Epithelial cell of esophagus (primary cell): ENCODE results near the gene CORIN.

Experiments used
- DNase-seq: peaks from one replicate; pipeline ENCODE4 v3.0.0; 2010; ENCODE audit warnings: low read depth
- H3K4me3 ChIP-seq: 2 replicates; pipeline ENCODE4 v1.5.1; 2011; ENCODE audit warnings: mild to moderate bottlenecking, low read length, control low read depth
- TF ChIP-seq, protein P1 (sequence below): IDR thresholded peaks from 2 replicates; pipeline ENCODE4 v1.5.1; 2011; ENCODE audit warnings: low read depth, mild to moderate bottlenecking, low read length, control low read depth, inconsistent platforms; ENCODE audit not compliant: insufficient read depth; ENCODE audit errors: missing control alignments

CORIN gene

GRCh38 chr4:47836641-47837093, 1.2 kb downstream of the CORIN start:
- TF ChIP-seq, protein P1, sequence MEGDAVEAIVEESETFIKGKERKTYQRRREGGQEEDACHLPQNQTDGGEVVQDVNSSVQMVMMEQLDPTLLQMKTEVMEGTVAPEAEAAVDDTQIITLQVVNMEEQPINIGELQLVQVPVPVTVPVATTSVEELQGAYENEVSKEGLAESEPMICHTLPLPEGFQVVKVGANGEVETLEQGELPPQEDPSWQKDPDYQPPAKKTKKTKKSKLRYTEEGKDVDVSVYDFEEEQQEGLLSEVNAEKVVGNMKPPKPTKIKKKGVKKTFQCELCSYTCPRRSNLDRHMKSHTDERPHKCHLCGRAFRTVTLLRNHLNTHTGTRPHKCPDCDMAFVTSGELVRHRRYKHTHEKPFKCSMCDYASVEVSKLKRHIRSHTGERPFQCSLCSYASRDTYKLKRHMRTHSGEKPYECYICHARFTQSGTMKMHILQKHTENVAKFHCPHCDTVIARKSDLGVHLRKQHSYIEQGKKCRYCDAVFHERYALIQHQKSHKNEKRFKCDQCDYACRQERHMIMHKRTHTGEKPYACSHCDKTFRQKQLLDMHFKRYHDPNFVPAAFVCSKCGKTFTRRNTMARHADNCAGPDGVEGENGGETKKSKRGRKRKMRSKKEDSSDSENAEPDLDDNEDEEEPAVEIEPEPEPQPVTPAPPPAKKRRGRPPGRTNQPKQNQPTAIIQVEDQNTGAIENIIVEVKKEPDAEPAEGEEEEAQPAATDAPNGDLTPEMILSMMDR, result peak; percentile 78
- H3K4me3 ChIP-seq, result peak overlapping the region; percentile 58
- peak; percentile 83 for DNase-seq

GRCh38 chr4:47835494-47835893, 2.4 kb downstream of the CORIN start:
- no peak for DNase-seq
- TF ChIP-seq, protein P1, result no peak
- no peak overlapping the region for H3K4me3 ChIP-seq

GRCh38 chr4:47831026-47831679, 6.7 kb downstream of the CORIN start:
- peak; percentile 44 for DNase-seq
- TF ChIP-seq, protein P1, result no peak
- no peak overlapping the region for H3K4me3 ChIP-seq

DNA sequence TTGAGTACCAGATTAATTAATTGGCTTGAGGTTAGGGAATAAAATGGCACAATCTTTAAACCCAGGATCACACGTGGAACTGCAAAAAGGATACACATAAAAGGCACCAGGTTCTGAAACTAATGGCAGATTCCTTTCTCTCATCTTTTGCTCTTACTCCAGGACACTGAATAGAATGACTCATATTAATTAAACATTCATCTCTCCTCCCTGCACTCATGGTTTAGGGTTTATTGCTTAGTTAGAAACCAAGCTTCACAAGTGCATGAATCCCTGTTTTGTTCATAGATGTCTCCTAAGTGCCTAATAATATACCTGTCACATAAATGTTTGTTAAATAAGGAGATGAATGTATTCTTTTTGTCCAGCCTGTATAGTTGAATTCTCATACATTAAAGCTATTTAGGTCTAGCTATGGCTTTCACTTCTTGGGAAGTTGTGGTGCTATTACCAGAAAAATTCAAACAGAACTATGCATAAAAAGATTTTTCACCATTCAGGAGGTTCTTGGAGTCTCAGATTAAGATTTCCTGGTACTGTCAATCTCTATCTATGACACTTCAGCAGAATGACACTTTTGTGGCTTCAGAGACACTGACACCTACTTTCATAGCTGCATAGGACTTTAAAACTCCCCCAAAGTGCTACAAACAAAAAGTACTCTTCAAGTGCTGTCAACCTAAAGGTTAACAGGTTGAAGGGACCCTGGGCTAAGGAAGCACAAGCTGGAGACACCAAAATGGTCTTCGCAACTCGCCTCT, 7.4 kb downstream of the CORIN start:
- no peak overlapping the region for H3K4me3 ChIP-seq
- TF ChIP-seq, protein P1, result no peak
- no peak for DNase-seq

- TF ChIP-seq, protein P1, result no peak
Measured at GRCh38 chr4:47829438-47829837, 8.4 kb downstream of the CORIN start.

GRCh38 chr4:47827343-47828047, 10.4 kb downstream of the CORIN start:
- DNase-seq, result no peak
- TF ChIP-seq, protein P1, result no peak

More at GRCh38 chr4:47829438-47829837, 8.4 kb downstream of the CORIN start:
- H3K4me3 ChIP-seq, result no peak overlapping the region
- DNase-seq, result no peak

More at GRCh38 chr4:47827343-47828047, 10.4 kb downstream of the CORIN start:
- H3K4me3 ChIP-seq, result no peak overlapping the region
